ENCODE results near the gene RRP1B.

- TF ChIP-seq POLR2AphosphoS5 (IDR thresholded peaks at IDR 0.05; ENCODE audit: borderline replicate concordance, low read depth, low read length) (no peak), EZH2 (IDR thresholded peaks at IDR 0.05) (no peak), FOXP2 (optimal IDR thresholded peaks at IDR 0.05; ENCODE audit: control extremely low read depth, extremely low read length, insufficient read depth) (no peak)
Observed at GRCh38 chr21:43684424-43684823, 25.1 kb downstream of the RRP1B start.

Measured in SK-N-MC (cell line).